Hematopoietic multipotent progenitor cell treated with erythropoietin and hydrocortisone succinate and interleukin-3 and kit ligand, for 17 days (in vitro differentiated cells): Measurements from ENCODE around the gene CREB3L2.

Source experiments
- DNase-seq: peaks from one replicate; pipeline ENCODE4 v3.0.0-alpha.2; 2015; ENCODE audit warnings: low spot score

The CREB3L2 gene

DNA sequence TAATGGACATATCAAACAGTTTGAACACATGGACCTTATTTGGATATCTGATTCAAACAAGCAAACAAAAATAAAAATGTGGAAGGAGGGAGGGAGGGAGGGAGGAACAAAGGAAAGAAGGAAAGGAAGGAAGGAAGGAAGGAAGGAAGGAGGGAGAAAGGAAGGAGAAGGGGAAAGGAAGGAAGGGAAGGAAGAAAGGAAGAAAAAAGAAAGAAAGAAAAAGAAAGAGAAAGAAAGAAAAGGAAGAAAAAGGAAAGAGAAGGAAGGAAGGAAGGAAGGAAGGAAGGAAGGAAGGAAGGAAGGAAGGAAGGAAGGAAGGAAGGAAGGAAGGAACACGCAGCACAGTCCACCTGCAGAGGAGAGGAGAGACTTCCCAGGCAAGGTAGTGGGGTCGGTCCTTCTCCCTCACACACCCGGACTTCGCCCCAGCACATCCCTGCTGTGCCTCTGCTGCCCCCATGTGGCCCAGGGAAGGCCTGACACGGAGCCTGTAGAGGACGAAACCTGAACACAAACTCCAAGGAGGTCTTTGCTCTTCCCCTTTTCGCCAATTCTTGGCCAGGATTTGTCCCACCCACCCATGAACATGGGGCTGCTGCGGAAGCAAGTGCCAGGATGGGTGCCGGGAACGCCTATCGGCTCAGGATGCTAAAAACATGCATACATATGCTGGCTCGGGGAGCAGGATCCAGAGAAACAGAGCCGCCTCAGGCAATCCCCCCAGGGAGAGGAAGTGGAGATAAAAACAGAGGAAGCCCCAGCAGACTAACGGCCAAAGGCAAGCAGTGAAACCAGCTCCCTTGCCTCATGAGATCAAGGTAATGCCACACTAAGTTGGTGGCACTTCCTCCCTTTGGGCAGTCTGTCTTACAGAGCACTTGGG, 102.8 kb downstream of the CREB3L2 start:
- DNase-seq = peak; percentile 77

DNA sequence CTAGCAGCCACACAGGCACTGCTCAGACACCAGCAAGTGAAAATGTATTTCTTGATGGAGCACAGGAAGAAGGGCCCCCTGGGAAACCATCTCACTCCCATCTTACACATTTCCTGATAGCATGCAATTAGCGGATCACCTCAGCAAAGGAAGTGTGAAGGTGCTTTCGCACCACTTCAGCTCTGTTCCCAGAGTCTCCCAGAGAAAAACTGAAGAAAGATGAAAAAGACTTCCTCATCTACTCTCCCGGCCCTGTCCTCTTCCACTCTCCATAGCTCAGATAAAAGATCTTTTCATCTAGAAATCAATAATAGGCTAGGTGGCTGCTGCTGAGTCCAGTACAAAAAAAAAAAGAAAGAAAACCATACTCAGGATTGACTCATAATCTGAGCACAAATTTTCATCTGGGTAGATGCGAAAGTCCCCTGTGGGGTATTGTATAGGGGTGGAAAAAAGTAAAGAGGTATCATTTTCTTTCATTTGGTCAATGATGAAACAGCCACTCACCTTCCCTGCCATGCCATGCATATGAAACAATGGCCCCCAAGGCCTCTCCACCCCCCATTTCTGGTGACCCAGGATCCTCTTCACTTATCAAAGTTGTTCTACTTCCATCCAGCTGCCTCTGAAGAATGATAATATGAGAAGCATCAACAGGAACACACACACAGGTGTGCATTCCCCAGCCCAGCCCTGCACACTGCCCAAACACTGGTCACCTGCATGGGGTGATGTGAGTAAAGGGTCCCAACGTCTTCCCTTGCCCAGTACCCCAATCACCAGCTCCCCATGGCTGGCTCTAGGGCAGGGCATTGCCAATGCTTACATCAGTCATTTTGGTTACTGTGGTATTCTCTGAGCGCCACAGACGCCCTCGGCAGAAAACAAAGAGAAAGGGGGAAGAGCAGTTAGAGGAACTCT, 106.3 kb downstream of the CREB3L2 start:
- no peak for DNase-seq

DNA sequence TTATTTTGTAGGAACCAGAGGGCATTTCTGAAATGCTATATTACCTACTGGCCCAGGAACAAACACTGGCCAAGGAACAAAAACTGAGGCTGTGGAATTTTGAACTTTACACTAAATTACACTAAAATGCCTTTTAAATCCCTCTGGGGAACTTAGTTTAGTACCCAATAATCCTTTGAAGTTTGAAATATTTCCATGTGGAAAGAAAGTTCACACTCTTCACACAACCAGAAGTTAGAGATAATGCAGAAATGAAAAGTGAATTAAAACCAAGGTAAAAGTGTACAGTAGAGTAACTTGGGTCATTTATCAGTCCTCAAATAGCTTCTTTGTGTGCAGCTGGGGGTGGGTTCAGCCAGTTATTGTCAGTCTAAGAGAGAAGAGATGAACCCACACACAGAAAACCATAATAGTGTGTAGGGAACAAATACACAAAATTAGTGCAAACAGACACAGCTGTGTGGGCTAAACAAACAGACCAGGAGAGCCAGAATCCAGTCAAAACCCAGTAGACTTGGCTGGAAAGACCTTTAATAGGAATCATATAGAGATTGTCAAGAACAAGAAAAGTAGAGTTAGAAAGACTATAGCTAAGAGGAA, 108.6 kb downstream of the CREB3L2 start:
- no peak for DNase-seq

DNA sequence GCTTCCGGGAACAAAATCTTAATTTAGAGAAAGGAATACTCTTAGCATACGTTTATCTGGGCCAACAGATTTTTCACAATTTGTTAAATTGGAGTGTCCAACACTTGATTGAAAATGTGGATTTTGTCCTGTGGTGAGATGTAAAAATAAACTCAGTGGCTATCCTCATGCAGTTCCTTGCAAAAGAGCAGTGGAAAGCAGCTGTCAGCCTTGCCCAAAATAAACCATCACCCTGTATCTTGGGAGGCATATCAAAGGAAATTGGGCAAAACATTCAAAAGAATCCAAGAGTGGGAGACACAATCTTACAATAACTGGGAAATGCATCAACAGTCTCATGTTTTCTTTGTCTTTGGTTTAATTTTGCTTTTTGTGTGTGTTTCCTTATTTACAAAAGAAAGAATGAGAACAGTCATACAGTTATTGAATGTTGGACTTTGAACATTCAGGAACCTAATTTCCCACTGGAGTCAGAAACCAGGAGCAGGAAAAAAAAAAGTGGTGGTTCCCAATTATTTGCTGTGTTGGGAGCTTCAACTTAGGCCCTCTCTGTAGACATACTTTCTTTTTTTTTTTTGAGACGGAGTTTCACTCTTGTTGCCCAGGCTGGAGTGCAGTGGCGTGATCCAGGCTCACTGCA, 110.8 kb downstream of the CREB3L2 start:
- no peak for DNase-seq

DNA sequence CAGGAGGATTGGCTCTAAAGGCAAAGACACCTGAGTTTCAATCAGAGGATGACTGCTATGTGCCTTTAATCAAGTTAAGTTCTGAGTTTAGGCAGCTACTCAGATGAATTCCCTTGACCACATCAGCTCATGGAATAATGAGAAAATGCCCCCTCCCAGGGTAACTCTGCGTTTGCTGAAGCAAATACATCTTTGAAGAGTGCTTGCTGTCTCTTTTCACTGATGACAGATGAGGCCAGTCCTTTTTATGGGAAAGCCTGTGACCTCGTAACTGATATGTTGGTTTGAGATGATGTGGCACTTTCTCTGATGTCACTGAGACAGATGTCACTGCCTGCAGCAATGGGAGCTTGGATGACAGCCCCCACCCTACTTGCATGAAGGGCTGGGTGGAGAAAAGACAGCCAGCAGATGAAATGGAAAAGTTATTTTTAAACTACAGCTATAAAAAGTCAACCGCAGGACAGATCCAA, 111.4 kb downstream of the CREB3L2 start:
- no peak for DNase-seq

DNA sequence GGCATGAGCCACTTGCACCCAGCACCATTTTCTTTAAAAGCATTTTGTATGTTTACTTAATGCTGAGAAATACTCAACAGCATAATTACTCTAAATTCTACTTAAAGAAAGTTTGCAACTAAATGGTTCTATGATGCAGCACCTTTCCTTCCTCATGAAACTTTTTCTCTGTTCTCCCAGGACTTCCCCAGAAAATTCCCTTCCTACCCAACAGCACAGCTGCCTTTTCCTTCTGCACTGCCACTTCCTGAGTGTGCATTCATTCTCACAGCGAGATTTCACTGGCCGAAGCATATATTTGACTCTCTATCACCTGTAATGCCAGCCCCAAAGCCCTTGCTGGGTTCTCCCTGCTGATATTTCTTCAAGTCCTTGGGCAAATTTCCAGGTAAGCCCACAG, 113.6 kb downstream of the CREB3L2 start:
- DNase-seq = no peak

DNA sequence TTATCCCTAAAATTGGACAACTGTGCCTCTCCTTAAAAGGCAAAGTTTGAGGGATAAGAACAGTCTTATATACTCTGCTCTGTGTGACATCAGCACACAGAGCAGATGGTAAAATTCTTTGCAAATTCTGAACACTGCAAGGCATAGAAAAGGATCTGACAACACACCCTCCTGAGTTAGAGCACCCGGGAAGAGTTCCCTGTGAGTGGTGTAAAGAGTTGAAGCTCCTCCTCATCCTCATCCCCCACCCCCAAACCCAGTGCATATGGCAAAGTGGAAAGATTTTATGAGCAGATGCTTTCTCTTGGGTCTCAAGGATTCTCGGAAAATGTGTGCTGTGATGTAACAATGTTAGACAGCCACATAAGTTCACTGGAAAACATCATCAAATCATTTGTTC, 115.1 kb downstream of the CREB3L2 start:
- DNase-seq = no peak

DNA sequence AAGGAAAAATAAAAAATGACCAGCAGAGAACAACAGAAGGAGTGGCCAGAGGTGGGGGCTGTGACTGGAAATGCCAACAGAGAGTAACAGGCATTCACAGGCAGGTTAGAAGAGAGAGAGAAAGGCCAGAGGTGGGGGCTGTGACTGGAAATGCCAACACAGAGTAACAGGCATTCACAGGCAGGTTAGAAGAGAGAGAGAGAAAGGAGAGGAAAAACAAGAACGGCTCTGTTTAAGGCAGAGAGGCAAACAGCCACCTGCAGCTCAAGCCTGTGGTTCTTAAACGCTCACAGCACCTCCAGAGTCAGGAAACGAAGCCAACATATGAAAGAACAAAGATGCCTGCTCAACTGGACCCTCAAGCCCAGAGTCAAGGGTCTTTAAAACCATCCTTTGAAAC, 115.6 kb downstream of the CREB3L2 start:
- no peak for DNase-seq

DNA sequence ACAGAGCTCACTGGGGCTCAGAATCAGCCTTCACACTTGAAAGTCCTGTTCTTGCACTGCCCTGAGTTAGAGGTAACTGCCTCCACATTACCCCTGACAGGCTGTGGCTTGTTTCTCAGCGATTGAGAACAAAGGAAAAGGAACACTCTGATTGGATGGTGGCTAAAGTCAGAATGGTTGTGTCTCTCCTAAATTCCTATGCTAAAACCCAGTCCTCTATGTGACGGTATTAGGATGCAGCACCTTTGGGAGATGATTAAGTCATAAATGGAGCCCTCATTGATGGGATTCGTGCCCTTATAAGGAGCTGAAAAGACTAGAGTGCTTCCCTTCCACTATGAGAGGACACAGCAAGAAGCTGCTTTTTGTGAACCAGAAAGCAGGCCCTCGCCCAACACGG, 116.2 kb downstream of the CREB3L2 start:
- DNase-seq = no peak

DNA sequence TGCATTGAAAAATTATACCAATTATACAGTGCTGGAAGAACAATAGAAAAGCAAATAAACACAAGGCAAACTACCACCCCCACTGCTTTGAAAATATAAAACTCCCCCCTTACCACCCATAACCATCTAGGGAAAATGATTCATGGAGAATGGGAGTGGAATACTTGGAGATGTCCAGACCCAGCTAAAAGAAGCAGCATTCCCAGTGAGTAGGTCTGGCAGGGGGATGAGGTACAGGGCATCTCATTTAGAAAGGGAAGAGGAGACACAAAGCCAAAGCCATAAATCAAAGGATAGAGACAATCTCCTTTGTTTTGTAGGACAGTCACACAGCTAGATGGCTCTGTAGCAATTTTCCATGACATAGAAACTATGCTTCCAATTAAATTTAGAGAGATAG, 119.1 kb downstream of the CREB3L2 start:
- DNase-seq = no peak

DNA sequence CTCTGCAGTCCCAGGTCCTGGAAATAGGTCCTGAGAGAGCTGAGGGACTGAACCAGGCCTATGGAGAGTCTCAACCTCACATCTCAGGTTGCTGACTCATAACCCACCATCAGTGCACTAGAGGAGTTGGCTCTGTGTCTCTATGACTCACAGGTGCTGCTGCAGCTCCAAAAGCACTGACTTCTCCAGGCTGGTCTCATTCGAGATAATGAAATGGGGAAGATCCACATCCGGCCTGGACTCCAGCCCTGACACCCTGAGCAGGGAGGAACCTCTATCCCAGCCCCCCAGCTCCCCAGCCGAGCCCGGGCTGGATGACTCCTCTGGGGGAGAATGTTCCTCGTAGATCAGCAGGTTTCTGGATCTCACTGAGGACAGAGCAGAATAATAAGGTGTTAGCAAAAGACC, 119.6 kb downstream of the CREB3L2 start:
- no peak for DNase-seq

DNA sequence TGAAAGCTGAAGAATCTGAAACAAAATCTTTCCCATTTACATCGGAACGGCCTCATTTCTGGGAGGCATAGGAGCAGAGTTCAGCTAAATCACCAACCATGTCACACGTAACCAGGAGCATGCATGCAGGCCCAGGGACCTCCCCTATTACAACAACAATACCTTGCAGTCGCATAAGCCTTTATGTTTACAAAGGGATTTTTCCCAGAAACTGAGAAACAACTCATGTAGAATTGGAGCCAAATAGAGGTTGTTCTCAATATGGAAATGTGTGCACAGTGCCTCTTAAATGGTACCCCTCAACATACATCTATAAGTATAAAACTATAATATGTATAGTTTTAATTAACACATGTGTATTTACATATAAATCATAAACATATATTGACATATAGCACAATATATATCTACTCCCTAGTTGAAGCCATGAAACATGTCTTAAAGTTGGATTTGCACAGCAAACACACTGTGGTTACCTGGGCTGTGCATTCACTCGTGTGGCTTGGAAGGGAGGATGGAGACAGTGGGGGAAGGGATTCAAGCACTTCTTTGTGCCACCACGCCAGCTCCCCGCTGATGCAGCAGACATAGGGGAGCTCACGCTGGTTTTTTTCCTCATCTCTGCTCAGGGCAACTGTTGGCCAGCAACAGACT, 120.2 kb downstream of the CREB3L2 start:
- no peak for DNase-seq

DNA sequence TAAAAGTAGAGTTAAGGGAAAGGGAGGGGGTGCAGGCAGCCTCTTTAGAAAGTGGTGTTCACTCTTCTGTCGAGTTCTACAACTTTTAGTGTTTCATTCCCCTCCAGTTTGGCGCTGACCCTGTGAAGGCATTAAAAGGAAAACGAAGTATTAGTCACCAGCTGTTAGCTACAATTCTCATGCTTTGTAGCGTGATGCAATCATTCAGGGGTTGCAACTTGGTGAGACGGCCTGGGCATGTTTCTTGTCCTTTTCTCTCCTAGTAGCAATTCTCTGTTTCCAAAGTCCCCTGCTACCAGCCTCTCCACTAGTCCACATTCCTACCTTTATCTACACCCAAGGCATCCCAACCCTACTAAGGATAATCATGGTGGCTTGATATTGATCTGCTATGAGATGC, 121.5 kb downstream of the CREB3L2 start:
- no peak for DNase-seq

DNA sequence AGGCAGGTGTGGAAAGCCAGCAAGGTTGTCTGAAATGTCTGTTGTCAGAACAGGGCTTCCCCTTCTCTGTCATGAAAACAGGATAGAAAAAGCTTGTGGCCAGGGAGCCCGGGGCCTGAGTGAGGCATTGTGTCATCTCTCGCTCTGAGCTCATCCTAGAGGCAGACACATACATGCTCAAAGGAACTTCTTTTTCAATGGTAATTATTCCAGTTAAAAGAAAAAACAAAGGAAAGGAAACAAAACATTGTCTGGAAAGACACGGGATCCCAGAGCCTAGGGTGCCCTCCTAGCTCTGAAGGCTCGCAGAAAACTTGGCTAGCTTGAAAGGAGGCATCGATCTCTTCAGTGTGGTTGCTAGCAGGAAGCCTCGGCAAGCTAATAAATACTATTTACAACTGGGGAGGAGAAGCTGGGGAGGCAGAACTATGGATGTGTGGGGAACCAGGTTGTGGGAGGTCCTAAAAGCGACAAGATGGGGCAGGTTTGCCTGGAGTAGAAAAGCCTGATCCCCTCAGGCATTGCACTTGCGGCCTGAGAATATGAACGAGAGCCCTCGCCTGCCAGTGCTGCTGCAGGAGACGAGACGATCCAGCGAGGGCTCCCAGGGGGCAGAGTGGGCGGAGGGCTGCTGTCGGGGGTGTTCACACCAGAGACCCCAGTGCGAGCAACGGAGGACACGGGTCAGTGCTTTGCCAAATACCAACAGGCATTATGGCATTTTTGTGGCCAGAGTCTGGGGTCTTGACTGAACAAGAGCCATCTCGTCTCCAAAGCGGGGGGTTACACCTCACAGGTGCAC, 122.3 kb downstream of the CREB3L2 start:
- no peak for DNase-seq

DNA sequence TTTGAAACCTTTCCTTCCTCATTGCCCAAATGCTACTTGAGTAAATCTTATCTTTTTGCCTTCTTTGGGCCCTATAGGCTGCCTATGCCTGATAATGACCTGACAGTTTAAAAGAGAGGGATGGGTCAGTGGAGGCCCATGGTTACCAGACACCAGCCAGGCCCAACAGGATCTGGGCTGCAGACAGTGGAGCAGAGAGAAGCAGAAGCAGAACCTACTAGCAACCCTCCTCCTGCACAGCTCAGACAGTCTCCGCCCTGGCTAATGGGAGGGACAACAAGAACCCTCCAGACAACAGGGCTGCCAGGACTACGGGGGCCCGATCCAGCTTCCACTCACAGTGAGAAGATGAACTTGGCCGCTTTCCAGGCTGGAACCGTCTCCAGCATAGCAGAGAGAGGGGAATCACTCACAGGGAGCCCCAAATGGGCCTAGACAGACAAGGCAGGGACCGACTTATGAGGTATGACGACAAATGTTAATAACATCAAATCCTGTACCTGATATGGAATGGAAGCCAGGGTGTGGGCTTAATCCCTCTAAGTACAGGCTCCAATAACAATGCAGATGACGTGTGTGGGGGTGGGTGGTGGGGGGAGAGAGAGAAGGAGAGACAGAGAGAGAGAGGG, 123.4 kb downstream of the CREB3L2 start:
- DNase-seq = no peak

DNA sequence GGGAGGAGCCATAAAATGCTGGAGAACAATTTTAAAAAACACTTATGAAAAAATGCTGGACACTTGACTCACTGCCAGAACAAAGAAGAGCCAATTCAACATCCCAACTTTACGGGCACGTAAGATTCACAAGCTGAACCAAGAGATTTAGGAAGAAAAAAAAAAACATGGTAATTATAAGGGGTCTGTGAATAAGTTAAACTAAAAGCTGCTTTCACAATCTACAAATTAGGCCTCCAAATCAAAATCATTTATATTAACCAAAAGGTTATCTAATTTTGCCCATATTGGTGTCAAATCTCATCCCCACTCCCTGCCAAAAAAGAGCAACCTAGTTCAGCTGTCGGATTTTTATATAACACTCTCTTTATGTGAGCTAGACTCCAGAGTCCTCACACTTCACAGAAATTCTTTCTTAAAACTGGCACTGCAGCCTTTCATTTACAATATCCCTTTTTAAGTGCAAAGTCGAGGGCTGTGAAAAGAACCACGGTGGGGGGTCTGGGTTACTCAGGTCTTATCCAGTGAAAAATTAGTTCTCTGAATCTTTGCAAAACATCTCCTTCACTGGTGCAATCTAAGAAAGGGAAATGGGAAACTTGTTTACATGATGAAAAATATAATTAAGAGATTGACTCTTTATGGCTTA, 124.7 kb downstream of the CREB3L2 start:
- no peak for DNase-seq

DNA sequence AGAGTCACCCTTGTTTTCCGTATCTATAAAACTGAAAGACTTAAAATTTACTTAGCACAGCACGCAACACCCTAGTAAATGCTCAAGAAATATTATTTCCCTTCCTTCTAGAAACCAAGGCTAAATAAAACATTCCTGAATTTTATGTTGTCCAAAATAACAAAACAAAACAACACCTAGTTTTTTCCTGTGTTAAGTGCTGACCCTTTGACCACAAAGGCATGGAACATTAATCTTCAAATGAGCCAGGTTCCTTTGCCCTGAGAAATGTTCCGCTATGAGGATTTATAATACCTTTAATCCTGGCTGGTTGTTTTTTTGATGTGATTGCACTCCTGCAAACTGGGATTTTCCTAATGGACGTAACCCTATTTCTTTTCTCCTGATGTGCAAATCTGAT, 126.1 kb downstream of the CREB3L2 start:
- no peak for DNase-seq

DNA sequence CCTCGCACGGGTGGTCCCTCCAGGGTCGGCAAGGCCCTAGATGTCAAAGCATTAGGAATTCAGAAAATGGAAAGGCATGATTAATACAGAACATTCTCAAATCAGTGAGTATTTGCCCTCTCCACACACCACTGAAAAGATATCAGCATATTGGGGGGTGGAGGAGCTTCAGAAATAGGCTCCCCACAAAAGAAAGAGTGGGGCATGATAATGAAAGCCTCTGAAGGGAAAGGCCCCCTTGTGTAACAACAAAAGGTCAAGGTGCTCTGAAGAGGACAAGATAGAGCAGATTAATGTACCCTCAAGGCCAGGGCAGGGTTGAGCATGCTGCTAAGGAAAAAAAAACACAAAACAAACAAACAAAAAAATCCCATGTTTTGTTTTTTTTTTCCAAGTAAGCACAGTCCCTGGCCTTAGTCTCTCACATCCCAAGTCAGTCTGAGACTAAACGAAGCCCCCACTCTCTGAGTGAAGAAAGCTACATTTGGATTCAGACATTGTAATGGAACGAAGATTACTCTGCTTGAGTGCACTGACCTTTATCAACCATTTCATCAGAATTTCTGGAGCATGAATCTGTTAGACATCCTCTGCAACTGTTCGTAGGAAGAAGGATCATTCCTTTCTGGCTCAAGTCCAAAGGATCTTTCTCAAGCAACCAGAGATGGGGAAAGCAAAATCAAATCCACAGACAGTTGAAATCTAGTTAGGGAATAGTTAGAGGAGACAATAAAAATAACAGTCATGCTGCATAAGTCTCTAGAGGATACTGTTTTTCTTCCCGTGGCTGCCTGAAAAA, 127.7 kb downstream of the CREB3L2 start:
- DNase-seq = no peak

DNA sequence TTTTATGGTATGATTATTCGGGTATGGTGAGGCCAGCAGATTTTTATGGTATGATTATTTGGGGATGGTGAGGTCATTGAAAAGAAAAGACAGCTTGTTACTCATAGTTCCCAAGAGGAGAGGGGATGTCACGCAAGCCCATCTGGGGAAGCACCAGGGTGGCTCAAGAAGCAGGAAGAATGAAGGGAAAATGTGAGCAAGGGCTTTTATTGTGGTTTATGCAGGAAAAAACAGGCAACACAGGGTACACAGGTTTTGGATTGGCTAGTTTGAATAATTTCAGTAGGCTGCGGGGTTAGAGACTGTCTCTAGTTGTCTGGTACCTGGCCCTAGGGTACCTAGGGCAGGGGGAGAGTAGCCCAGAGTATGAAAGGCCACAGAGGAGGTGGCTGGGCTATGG, 128.4 kb downstream of the CREB3L2 start:
- no peak for DNase-seq
